A673 (cell line): ENCODE data around the gene ITGB2. TPM values are rescaled to one million over a fixed set of nuclear protein-coding genes. Genes with fewer than 3 reads are reported as not detected.

Source experiments
- BruUV-seq: library from RNA; stranded (reverse); fragments of 400-500 nt; replicated peaks from 2 replicates; lab custom pipeline; 2021; lab: Mats Ljungman, UMichigan
- CTCF ChIA-PET: fragments of 300-600 bp; sonication (Branson Sonifier 250); formaldehyde crosslinking; loops from one replicate; lab custom pipeline; 2022; ENCODE audit warnings: antibody characterized with exemption; lab: Charles Lee
- POLR2A ChIA-PET: fragments of 300-600 bp; sonication (Branson Sonifier 250); formaldehyde crosslinking; loops from one replicate; lab custom pipeline; 2022; ENCODE audit warnings: antibody characterized with exemption; ENCODE audit not compliant: low non-redundant PET; lab: Charles Lee
- DNase-seq: peaks from one replicate; pipeline ENCODE4 v3.0.0-alpha.2; 2015; ENCODE audit warnings: low spot score
- H3K27ac ChIP-seq: fragments of 200-600 bp; sonication (generic); 2 replicates; pipeline ENCODE4 v1.5.1; 2016; ENCODE audit warnings: mixed run types, low read depth, mild to moderate bottlenecking, mixed read lengths, antibody characterized with exemption, low read length; ENCODE audit not compliant: poor library complexity, severe bottlenecking
- H3K27me3 ChIP-seq: fragments of 200-600 bp; sonication (generic); replicated peaks from 2 replicates; pipeline ENCODE4 v1.6.1; 2017; ENCODE audit warnings: mixed run types, low read depth, mild to moderate bottlenecking, mixed read lengths, antibody characterized with exemption, low read length; ENCODE audit not compliant: insufficient read depth, poor library complexity
- H3K36me3 ChIP-seq: fragments of 200-600 bp; sonication (generic); 2 replicates; pipeline ENCODE4 v1.6.1; 2016; ENCODE audit warnings: mixed run types, mild to moderate bottlenecking, mixed read lengths, antibody characterized with exemption, low read length; ENCODE audit not compliant: insufficient read depth, poor library complexity, severe bottlenecking
- H3K4me1 ChIP-seq: fragments of 200-600 bp; sonication (generic); 2 replicates; pipeline ENCODE4 v1.6.1; 2017; ENCODE audit warnings: mixed run types, mild to moderate bottlenecking, mixed read lengths, antibody characterized with exemption, low read length; ENCODE audit not compliant: insufficient read depth, poor library complexity, severe bottlenecking
- H3K4me3 ChIP-seq: fragments of 200-600 bp; sonication (generic); 2 replicates; pipeline ENCODE4 v1.5.1; 2016; ENCODE audit warnings: low read depth, mixed run types, mild to moderate bottlenecking, mixed read lengths, low read length; ENCODE audit not compliant: poor library complexity, severe bottlenecking
- H3K9me3 ChIP-seq: fragments of 200-600 bp; sonication (generic); 2 replicates; pipeline ENCODE4 v1.6.1; 2016; ENCODE audit warnings: mixed run types, low read depth, mild to moderate bottlenecking, mixed read lengths, antibody characterized with exemption, low read length; ENCODE audit not compliant: poor library complexity, severe bottlenecking
- EZH2 ChIP-seq: fragments of 200-600 bp; sonication (generic); IDR thresholded peaks from 2 replicates; pipeline ENCODE4 v1.6.1; 2017; ENCODE audit warnings: borderline replicate concordance, low read depth, mild to moderate bottlenecking, mixed read lengths, antibody characterized with exemption, low read length; ENCODE audit not compliant: poor library complexity, severe bottlenecking
- intact Hi-C: fragments of 100-400 bp; cut with micrococcal nuclease; formaldehyde crosslinking; loops from one replicate; pipeline ENCODE4 v1.10.0; 2022; ENCODE audit not compliant: unreplicated experiment
- total RNA-seq: library from RNA; stranded (reverse); gene quantifications from 2 replicates; pipeline ENCODE4 v1.2.3, GENCODE V29; 2021
- TF ChIP-seq, protein P1 (sequence below): fragments of 300-800, 200-600 bp; sonication (generic); conservative IDR thresholded peaks from 2 replicates; pipeline ENCODE4 v1.5.1; 2017; ENCODE audit warnings: low read depth, mild to moderate bottlenecking, antibody characterized with exemption, low read length, moderate library complexity, mixed read lengths

The ITGB2 gene
- total RNA-seq, 1 experiment from 2014 or later: 5.0 TPM

DNA sequence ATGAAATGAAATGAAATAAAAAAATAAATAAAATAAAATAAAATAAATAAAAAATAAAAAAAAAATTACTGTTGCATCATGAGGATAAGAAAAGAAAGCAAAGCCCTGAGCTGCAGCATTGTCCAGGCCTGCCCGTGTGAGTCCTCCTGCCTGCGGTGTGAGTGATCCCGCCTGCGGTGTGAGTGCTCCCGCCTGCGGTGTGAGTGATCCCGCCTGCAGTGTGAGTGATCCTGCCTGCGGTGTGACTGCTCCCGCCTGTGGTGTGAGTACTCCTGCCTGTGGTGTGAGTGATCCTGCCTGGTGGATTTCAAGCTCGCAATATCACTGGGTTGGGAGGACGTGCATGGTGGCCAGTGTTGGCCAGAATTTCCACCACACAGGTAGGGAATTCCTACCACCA, 24.8 kb downstream of the ITGB2 start:
- BruUV-seq: no TSS peak
- POLR2A ChIA-PET: no interaction called here
- Histone ChIP-seq H3K27me3 (no peaks in the 10 kb centered on the region), H3K9me3 (no peaks in the 10 kb centered on the region), H3K4me3 (no peak overlapping the region), H3K36me3 (no peaks in the 10 kb centered on the region), H3K4me1 (peaks cover 17% of the 10 kb centered on the region), H3K27ac (no peak overlapping the region)
- DNase-seq: no peak
- CTCF ChIA-PET: no interaction called here
- TF ChIP-seq, protein P1, sequence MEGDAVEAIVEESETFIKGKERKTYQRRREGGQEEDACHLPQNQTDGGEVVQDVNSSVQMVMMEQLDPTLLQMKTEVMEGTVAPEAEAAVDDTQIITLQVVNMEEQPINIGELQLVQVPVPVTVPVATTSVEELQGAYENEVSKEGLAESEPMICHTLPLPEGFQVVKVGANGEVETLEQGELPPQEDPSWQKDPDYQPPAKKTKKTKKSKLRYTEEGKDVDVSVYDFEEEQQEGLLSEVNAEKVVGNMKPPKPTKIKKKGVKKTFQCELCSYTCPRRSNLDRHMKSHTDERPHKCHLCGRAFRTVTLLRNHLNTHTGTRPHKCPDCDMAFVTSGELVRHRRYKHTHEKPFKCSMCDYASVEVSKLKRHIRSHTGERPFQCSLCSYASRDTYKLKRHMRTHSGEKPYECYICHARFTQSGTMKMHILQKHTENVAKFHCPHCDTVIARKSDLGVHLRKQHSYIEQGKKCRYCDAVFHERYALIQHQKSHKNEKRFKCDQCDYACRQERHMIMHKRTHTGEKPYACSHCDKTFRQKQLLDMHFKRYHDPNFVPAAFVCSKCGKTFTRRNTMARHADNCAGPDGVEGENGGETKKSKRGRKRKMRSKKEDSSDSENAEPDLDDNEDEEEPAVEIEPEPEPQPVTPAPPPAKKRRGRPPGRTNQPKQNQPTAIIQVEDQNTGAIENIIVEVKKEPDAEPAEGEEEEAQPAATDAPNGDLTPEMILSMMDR: no peak
- no peak for TF ChIP-seq EZH2
- intact Hi-C loops: no loop called here

DNA sequence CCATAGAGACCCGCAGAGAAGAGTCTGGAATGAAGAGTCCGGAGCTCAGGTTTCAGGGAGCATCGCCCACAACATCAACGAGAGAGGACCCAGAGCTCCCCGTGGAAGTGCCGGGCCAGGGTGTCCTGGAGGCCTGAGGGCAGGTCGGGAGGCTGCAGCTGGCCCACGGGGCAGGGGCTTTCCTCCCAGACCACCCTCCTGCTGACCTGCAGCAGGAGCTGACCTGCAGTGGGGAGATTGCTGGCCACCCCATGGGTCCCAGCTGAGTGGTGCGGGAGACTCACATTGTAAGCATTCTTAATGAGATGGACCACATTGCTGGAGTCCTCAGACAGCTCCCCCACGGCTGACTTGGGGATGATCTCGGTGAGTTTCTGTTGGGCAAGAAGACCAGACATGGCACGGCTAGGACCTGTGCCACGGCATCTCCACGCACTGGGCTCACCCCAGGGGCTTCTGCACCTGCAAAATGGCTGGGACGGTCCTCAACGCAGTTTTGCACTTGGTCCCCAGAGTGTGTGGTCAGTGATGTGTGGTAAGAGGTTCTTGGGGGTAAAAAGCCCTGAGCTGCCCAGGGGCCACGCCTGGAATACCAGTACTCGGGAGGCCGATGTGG, 25.9 kb downstream of the ITGB2 start:
- H3K4me1 ChIP-seq: peaks cover 17% of the 10 kb centered on the region
- no TSS peak for BruUV-seq
- intact Hi-C loops: loop anchor here (5.0 kb wide), 2 partner anchors 38 to 243 kb away; no protein-coding TSS in a partner anchor
- no peak overlapping the region for H3K4me3 ChIP-seq
- TF ChIP-seq, protein P1: no peak
- TF ChIP-seq EZH2: no peak
- POLR2A ChIA-PET: no interaction called here
- no peaks in the 10 kb centered on the region for H3K27me3 ChIP-seq
- H3K27ac ChIP-seq: peak overlapping the region; percentile 56
- H3K36me3 ChIP-seq: no peaks in the 10 kb centered on the region
- CTCF ChIA-PET: interaction anchor here (1.6 kb wide), 1 partner anchor 234 kb away, joined by 3 read pairs; no protein-coding TSS in a partner anchor
- H3K9me3 ChIP-seq: no peaks in the 10 kb centered on the region
- no peak for DNase-seq

DNA sequence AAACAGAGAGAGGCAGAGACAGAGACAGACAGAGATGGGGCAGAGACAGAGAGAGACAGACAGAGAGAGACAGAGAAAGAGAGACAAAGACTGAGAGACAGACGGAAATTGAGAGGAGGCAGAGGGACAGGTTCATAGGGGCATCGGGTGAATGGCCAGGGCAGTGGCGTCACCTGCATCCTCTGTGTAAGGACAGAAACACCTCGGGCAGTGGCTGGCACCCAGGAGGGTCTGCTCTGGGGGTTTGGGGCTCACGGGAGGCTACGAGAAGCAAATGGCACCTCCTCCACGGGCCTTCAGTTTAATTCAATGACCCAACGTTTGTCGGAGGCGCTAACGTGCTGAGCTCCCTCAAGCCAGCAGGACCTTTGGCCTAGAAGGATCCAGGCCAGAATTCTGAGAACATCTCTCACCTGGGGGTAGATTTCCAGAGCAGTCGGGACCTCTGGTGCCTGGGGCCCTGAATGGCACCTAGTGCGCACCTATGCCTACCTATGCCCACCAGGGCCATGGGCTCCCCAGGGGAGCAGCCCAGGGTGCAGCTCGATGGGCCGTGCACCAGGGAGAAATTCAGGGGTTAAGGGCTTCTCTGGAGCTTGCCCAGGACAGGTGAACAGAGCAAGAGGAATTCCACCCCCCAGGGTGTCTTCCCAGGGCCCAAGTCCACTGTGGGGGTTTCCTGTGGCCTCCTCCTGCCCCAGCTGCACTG, 26.6 kb downstream of the ITGB2 start:
- Histone ChIP-seq H3K36me3 (no peaks in the 10 kb centered on the region), H3K27ac (peak overlapping the region; percentile 56), H3K27me3 (no peaks in the 10 kb centered on the region), H3K9me3 (no peaks in the 10 kb centered on the region), H3K4me1 (peaks cover 17% of the 10 kb centered on the region), H3K4me3 (no peak overlapping the region)
- POLR2A ChIA-PET: no interaction called here
- CTCF ChIA-PET: interaction anchor here (1.1 to 1.6 kb wide), 2 partner anchors 13 to 234 kb away, joined by 3 read pairs; no protein-coding TSS in a partner anchor
- intact Hi-C loops: loop anchor here (5.0 kb wide), 2 partner anchors 38 to 243 kb away; no protein-coding TSS in a partner anchor
- TF ChIP-seq, protein P1: no peak
- no peak for DNase-seq
- no TSS peak for BruUV-seq
